CD4-positive, alpha-beta T cell treated with Interleukin-4 for 4 hours (primary cell): ENCODE measurements around the gene CHRM2.

Experiments used
- DNase-seq: peaks from one replicate; pipeline ENCODE4 v3.0.0-alpha.2; 2020

CHRM2 gene

GRCh38 chr7:137038706-137039105 lies 170.3 kb downstream of the CHRM2 start:
- no peak for DNase-seq

DNA sequence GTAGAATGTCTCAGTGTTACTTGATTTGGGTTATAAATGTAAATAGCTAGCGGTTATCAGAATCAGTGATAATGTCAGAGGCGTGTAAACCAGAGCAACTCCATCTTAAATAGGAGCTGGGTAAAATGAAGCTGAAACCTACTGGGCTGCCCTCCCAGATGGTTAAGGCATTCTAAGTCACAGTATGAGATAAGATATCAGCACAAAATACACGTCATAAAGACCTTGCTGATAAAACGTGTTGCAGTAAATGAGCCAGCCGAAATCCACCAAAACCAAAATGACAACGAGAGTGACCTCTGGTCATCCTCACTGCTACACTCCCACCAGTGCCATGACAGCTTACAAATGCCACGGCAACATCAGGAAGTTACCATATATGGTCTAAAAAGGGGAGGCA lies 172.3 kb downstream of the CHRM2 start:
- DNase-seq, result no peak

- DNase-seq, result no peak
These were observed 177.1 kb downstream of the CHRM2 start for GRCh38 chr7:137045573-137045972.

GRCh38 chr7:137069249-137069963 lies 201.0 kb downstream of the CHRM2 start:
- DNase-seq, result no peak
